Fibroblast of villous mesenchyme (primary cell): ENCODE data around the gene SAP25. TPM values are rescaled to one million over a fixed set of nuclear protein-coding genes. Genes with fewer than 3 reads are reported as not detected.

Experiments used
- DNase-seq: peaks from one replicate; pipeline ENCODE4 v3.0.0-alpha.2; 2010; ENCODE audit warnings: low read depth
- H3K4me3 ChIP-seq: 2 replicates; pipeline ENCODE4 v1.5.1; 2011; ENCODE audit warnings: low read depth, mild to moderate bottlenecking, low read length
- CTCF ChIP-seq: IDR thresholded peaks from 2 replicates; pipeline ENCODE4 v1.5.1; 2012; ENCODE audit warnings: low read depth, mild to moderate bottlenecking, low read length; ENCODE audit not compliant: insufficient read depth
- total RNA-seq: library from RNA; depleted of rRNA; stranded (reverse); fragments of >200 nt; gene quantifications from 2 replicates; pipeline ENCODE4 v1.2.3, GENCODE V29; 2012

SAP25 gene
- total RNA-seq, 1 donor: not detected

- no peak overlapping the region for H3K4me3 ChIP-seq
- TF ChIP-seq CTCF: no peak
- DNase-seq: no peak
Measured at GRCh38 chr7:100582041-100582579, 8.4 kb upstream of the SAP25 start.

- H3K4me3 ChIP-seq: no peak overlapping the region
- TF ChIP-seq CTCF: no peak
- no peak for DNase-seq
Measured at GRCh38 chr7:100580466-100581283, 7.0 kb upstream of the SAP25 start.

GRCh38 chr7:100578246-100579183 lies 4.8 kb upstream of the SAP25 start:
- H3K4me3 ChIP-seq: no peak overlapping the region
- DNase-seq: no peak
- TF ChIP-seq CTCF: no peak

- TF ChIP-seq CTCF: no peak
- no peak overlapping the region for H3K4me3 ChIP-seq
- no peak for DNase-seq
Measured at GRCh38 chr7:100577507-100577906, 3.8 kb upstream of the SAP25 start.

- no peak overlapping the region for H3K4me3 ChIP-seq
- TF ChIP-seq CTCF: no peak
- DNase-seq: no peak
Measured at GRCh38 chr7:100577103-100577502, 3.4 kb upstream of the SAP25 start.

GRCh38 chr7:100576384-100576993 lies 2.8 kb upstream of the SAP25 start:
- H3K4me3 ChIP-seq: no peak overlapping the region
- DNase-seq: no peak
- no peak for TF ChIP-seq CTCF
